Panc1 (cell line): ENCODE measurements around the gene FARS2.

Experiments used
- CTCF ChIP-seq: fragments of 450-650 bp; IDR thresholded peaks from 2 replicates; pipeline ENCODE4 v1.5.1; 2017; ENCODE audit warnings: mild to moderate bottlenecking
- POLR2AphosphoS5 ChIP-seq: IDR thresholded peaks from 2 replicates; pipeline ENCODE4 v1.6.1; 2012; ENCODE audit warnings: mild to moderate bottlenecking, low read depth, low read length, moderate library complexity
- REST ChIP-seq, 2 experiments: IDR thresholded peaks; 2 replicates each; pipeline ENCODE4 v1.6.1; 2011 to 2012; ENCODE audit warnings: low read depth in 2 of 2, control low read depth in 1 of 2, low read length in 1 of 2, mild to moderate bottlenecking in 1 of 2, moderate library complexity in 1 of 2; ENCODE audit not compliant: insufficient read depth in 1 of 2
- TCF7L2 ChIP-seq: IDR thresholded peaks from 2 replicates; pipeline ENCODE4 v1.6.1; 2011; ENCODE audit warnings: mild to moderate bottlenecking, low read depth, low read length, inconsistent platforms

- TF ChIP-seq CTCF (no peak), POLR2AphosphoS5 (no peak), REST (IDR thresholded peaks at IDR 0.05; ENCODE audit: insufficient read depth in 1 of 2, low read depth in 2 of 2, low read length in 1 of 2) (no peak), TCF7L2 (no peak)
Measured at GRCh38 chr6:5492356-5492755, 231.0 kb downstream of the FARS2 start.
